Mesendoderm (in vitro differentiated cells): ENCODE results near the gene DCC.

ENCODE experiments used
- DNase-seq: peaks from one replicate; pipeline ENCODE4 v3.0.0; 2013
- H2AK5ac ChIP-seq: 2 replicates; pipeline ENCODE4 v1.6.1; 2013; ENCODE audit warnings: low read length, inconsistent platforms
- H2BK120ac ChIP-seq: 2 replicates; pipeline ENCODE4 v1.6.1; 2013; ENCODE audit warnings: low read depth, mild to moderate bottlenecking, low read length, moderate library complexity, mixed read lengths
- H2BK15ac ChIP-seq: replicated peaks from 2 replicates; pipeline ENCODE4 v1.6.1; 2013; ENCODE audit warnings: low read depth, mild to moderate bottlenecking, moderate library complexity
- H2BK5ac ChIP-seq: 2 replicates; pipeline ENCODE4 v1.6.1; 2013; ENCODE audit warnings: low read length, inconsistent platforms
- H3K18ac ChIP-seq: 2 replicates; pipeline ENCODE4 v1.6.1; 2013; ENCODE audit warnings: mild to moderate bottlenecking, low read length, mixed read lengths
- H3K23ac ChIP-seq: one replicate; pipeline ENCODE4 v1.6.1; 2013; ENCODE audit warnings: low read length
- H3K27ac ChIP-seq: 2 replicates; pipeline ENCODE4 v1.5.1; 2013; ENCODE audit warnings: low read depth, mild to moderate bottlenecking, inconsistent platforms, low read length, moderate library complexity
- H3K27me3 ChIP-seq: 2 replicates; pipeline ENCODE4 v1.6.1; 2013; ENCODE audit warnings: low read length, control low read depth, mild to moderate bottlenecking, inconsistent platforms; ENCODE audit not compliant: insufficient read depth, poor library complexity
- H3K36me3 ChIP-seq: 2 replicates; pipeline ENCODE4 v1.6.1; 2013; ENCODE audit warnings: low read length, inconsistent platforms; ENCODE audit not compliant: control insufficient read depth, insufficient read depth
- H3K4ac ChIP-seq: one replicate; pipeline ENCODE4 v1.6.1; 2013; ENCODE audit warnings: low read depth, mild to moderate bottlenecking, low read length, moderate library complexity
- H3K4me1 ChIP-seq: 2 replicates; pipeline ENCODE4 v1.6.1; 2013; ENCODE audit warnings: low read depth, low read length, inconsistent platforms; ENCODE audit not compliant: control insufficient read depth
- H3K4me2 ChIP-seq: 2 replicates; pipeline ENCODE4 v1.6.1; 2013; ENCODE audit warnings: low read length
- H3K4me3 ChIP-seq: 2 replicates; pipeline ENCODE4 v1.5.1; 2013; ENCODE audit warnings: mild to moderate bottlenecking, low read length
- H3K56ac ChIP-seq: one replicate; pipeline ENCODE4 v1.6.1; 2013; ENCODE audit warnings: low read length
- H3K79me1 ChIP-seq: 2 replicates; pipeline ENCODE4 v1.6.1; 2013; ENCODE audit warnings: low read length, inconsistent platforms
- H3K79me2 ChIP-seq: 2 replicates; pipeline ENCODE4 v1.6.1; 2013; ENCODE audit warnings: mild to moderate bottlenecking, low read length; ENCODE audit not compliant: control insufficient read depth, insufficient read depth
- H3K9ac ChIP-seq: 2 replicates; pipeline ENCODE4 v1.6.1; 2013; ENCODE audit warnings: low read length, inconsistent platforms
- H4K5ac ChIP-seq: one replicate; pipeline ENCODE4 v1.6.1; 2013; ENCODE audit warnings: low read length
- H4K8ac ChIP-seq: one replicate; pipeline ENCODE4 v1.6.1; 2013; ENCODE audit warnings: low read depth, mild to moderate bottlenecking, control low read depth, low read length, moderate library complexity
- WGBS: extraction: QIAGEN DNeasy Blood & Tissue Kit; methylation state at CpG from one replicate; pipeline ENCODE4 v1.1.7; 2013; ENCODE audit warnings: low lambda C conversion rate, missing lambda C conversion rate; ENCODE audit not compliant: insufficient coverage; ENCODE audit errors: extremely low coverage; 5-methylcytosine and 5-hydroxymethylcytosine counted together

Gene DCC

GRCh38 chr18:52337276-52337675, 2.7 kb upstream of the DCC start:
- H3K4ac ChIP-seq: no peak overlapping the region
- no peak overlapping the region for H3K27ac ChIP-seq
- no peak for DNase-seq
- no peak overlapping the region for H3K9ac ChIP-seq
- H4K8ac ChIP-seq: no peak overlapping the region
- no peak overlapping the region for H3K56ac ChIP-seq
- H3K18ac ChIP-seq: no peak overlapping the region
- H2BK120ac ChIP-seq: no peak overlapping the region
- H2AK5ac ChIP-seq: no peak overlapping the region
- no peak overlapping the region for H3K4me3 ChIP-seq
- no peak overlapping the region for H2BK15ac ChIP-seq
- H4K5ac ChIP-seq: no peak overlapping the region
- WGBS: no CpG with 5 or more reads among the region's 1 CpG
- no peak overlapping the region for H3K4me2 ChIP-seq
- no peaks in the 10 kb centered on the region for H3K79me2 ChIP-seq
- no peak overlapping the region for H2BK5ac ChIP-seq
- H3K79me1 ChIP-seq: no peaks in the 10 kb centered on the region
- H3K36me3 ChIP-seq: no peaks in the 10 kb centered on the region
- peaks cover 18% of the 10 kb centered on the region for H3K27me3 ChIP-seq
- H3K23ac ChIP-seq: no peak overlapping the region
- H3K4me1 ChIP-seq: no peaks in the 10 kb centered on the region

GRCh38 chr18:52340406-52341102, 557 bp downstream of the DCC start:
- Histone ChIP-seq H3K9ac (peak overlapping the region; percentile 1), H3K27ac (no peak overlapping the region), H4K8ac (no peak overlapping the region), H3K27me3 (peaks cover 18% of the 10 kb centered on the region), H3K56ac (peak overlapping the region; percentile 35), H2BK5ac (no peak overlapping the region), H2AK5ac (no peak overlapping the region), H3K36me3 (no peaks in the 10 kb centered on the region), H3K4me3 (peak overlapping the region; percentile 4), H3K4me2 (peak overlapping the region; percentile 36), H3K79me2 (no peaks in the 10 kb centered on the region), H3K4me1 (no peaks in the 10 kb centered on the region), H3K4ac (no peak overlapping the region), H2BK120ac (no peak overlapping the region), H4K5ac (no peak overlapping the region), H3K23ac (no peak overlapping the region), H3K79me1 (no peaks in the 10 kb centered on the region), H2BK15ac (no peak overlapping the region), H3K18ac (no peak overlapping the region)
- WGBS: no CpG with 5 or more reads among the region's 32 CpGs
- no peak for DNase-seq

DNA sequence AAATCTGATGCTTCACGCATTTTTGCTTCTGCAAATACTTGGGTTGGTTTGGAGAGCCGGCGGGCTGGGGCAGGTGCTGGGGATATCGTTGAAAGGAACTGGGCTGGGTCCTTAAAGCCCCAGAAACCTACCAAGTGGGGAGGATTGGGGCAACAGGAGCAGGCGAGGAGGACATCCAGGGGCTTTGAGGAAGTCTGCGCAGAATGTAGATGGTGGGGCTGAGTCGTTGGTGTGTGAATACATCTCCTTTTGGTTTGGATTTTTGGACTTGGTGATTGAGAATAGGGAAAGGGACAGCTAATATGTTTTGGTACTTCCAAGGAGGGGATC, 1.1 kb downstream of the DCC start:
- Histone ChIP-seq H3K4me3 (no peak overlapping the region), H3K27me3 (peaks cover 18% of the 10 kb centered on the region), H2BK5ac (no peak overlapping the region), H4K8ac (no peak overlapping the region), H2AK5ac (no peak overlapping the region), H2BK120ac (no peak overlapping the region), H3K27ac (no peak overlapping the region), H3K4ac (no peak overlapping the region), H3K79me2 (no peaks in the 10 kb centered on the region), H3K23ac (no peak overlapping the region), H3K18ac (no peak overlapping the region), H4K5ac (no peak overlapping the region), H3K4me2 (peak overlapping the region; percentile 92), H3K9ac (no peak overlapping the region), H3K36me3 (no peaks in the 10 kb centered on the region), H2BK15ac (no peak overlapping the region), H3K56ac (no peak overlapping the region), H3K79me1 (no peaks in the 10 kb centered on the region), H3K4me1 (no peaks in the 10 kb centered on the region)
- no peak for DNase-seq
- WGBS: no CpG with 5 or more reads among the region's 7 CpGs

DNA sequence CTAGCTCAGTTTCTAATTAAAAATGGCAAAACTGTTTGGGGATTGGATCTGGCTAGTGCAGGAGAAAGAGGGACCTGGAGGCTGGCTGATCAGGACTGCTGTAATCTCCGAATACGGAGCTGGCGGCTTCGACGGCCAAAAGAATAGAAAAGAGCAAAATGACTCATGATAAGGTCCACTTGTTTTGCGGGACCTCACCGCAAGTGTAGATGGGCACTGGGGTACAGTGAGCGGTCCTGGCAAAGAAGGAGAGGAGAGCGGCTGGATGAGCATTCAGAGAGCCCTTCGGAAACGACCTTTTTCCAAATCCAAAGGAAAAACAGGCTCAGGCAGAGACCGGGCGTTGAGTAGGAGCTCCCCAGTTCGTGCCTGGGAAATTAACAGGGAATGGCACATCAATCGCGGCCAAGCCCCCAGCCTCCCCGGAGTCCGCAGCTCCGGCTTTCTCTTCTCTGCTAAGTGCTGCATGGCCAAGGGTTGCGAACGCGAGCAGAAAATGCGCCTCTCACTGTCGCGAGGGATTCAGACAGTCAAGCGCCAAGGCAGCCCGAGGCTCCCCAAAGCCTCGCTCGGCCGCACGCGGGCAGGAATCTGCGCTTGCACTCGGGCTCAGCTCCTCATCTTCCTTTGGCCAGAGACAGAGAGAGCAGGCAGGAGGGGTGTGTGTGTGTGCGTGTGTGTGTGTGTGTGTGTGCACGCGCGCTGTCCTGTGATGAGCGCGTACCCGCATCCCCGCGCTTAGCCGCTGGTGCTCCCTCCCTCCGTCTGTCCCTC, 1.8 kb downstream of the DCC start:
- H3K23ac ChIP-seq: no peak overlapping the region
- H3K4me3 ChIP-seq: peak overlapping the region; percentile 41
- no peaks in the 10 kb centered on the region for H3K79me1 ChIP-seq
- peak; percentile 59 for DNase-seq
- H3K27me3 ChIP-seq: peaks cover 18% of the 10 kb centered on the region
- H3K56ac ChIP-seq: peak overlapping the region; percentile 74
- no peaks in the 10 kb centered on the region for H3K36me3 ChIP-seq
- H2BK5ac ChIP-seq: no peak overlapping the region
- no peak overlapping the region for H3K4ac ChIP-seq
- no peak overlapping the region for H3K18ac ChIP-seq
- H3K4me1 ChIP-seq: no peaks in the 10 kb centered on the region
- H3K9ac ChIP-seq: peak overlapping the region; percentile 50
- H2BK15ac ChIP-seq: no peak overlapping the region
- H2BK120ac ChIP-seq: no peak overlapping the region
- no peaks in the 10 kb centered on the region for H3K79me2 ChIP-seq
- no CpG with 5 or more reads among the region's 45 CpGs for WGBS
- no peak overlapping the region for H4K5ac ChIP-seq
- H3K27ac ChIP-seq: no peak overlapping the region
- H3K4me2 ChIP-seq: peak overlapping the region; percentile 92
- no peak overlapping the region for H2AK5ac ChIP-seq
- H4K8ac ChIP-seq: no peak overlapping the region

GRCh38 chr18:52342456-52342855, 2.5 kb downstream of the DCC start:
- Histone ChIP-seq H3K4me1 (no peaks in the 10 kb centered on the region), H3K4me2 (no peak overlapping the region), H3K27me3 (peaks cover 18% of the 10 kb centered on the region), H3K4me3 (no peak overlapping the region), H3K18ac (no peak overlapping the region), H2BK15ac (no peak overlapping the region), H2BK120ac (no peak overlapping the region), H3K23ac (no peak overlapping the region), H4K5ac (no peak overlapping the region), H3K56ac (no peak overlapping the region), H4K8ac (no peak overlapping the region), H3K27ac (no peak overlapping the region), H3K4ac (no peak overlapping the region), H3K9ac (no peak overlapping the region), H3K79me1 (no peaks in the 10 kb centered on the region), H2BK5ac (no peak overlapping the region), H2AK5ac (no peak overlapping the region), H3K79me2 (no peaks in the 10 kb centered on the region), H3K36me3 (no peaks in the 10 kb centered on the region)
- no CpG with 5 or more reads among the region's 6 CpGs for WGBS
- DNase-seq: no peak
